Measurements from ENCODE around the gene IFT20.

The IFT20 gene

GRCh38 chr17:28320215-28321061, 14.8 kb downstream of the IFT20 start:
- no peak for TF ChIP-seq CTCF (IDR thresholded peaks at IDR 0.05)

GRCh38 chr17:28319598-28319935, 15.7 kb downstream of the IFT20 start:
- TF ChIP-seq CTCF (IDR thresholded peaks at IDR 0.05): no peak

GRCh38 chr17:28318759-28319597, 16.3 kb downstream of the IFT20 start, which contains the start of gene TMEM97:
Gene TMEM97, plus strand, starts transcription at chr17:28319200. Its CDS starts 40 bp downstream, at chr17:28319240.
- no peak for TF ChIP-seq CTCF (IDR thresholded peaks at IDR 0.05)

GRCh38 chr17:28317966-28318758, 17.1 kb downstream of the IFT20 start:
- no peak for TF ChIP-seq CTCF (IDR thresholded peaks at IDR 0.05)

- TF ChIP-seq CTCF (IDR thresholded peaks at IDR 0.05): no peak
These were observed 17.9 kb downstream of the IFT20 start for GRCh38 chr17:28317099-28317965.

- no peak for TF ChIP-seq CTCF (IDR thresholded peaks at IDR 0.05)
These were observed 19.2 kb downstream of the IFT20 start for GRCh38 chr17:28315846-28316705.
